GM20000 (cell line): Measurements from ENCODE around the gene SLAMF1.
"Not testable (repeated sequence)": the region's sequence is repeated elsewhere in the genome, so short reads cannot be mapped to it uniquely, and the experiment has no call there.

Experiments
- DNase-seq: peaks from one replicate; pipeline ENCODE4 v3.0.0; 2012; ENCODE audit warnings: low spot score
- CTCF ChIP-seq: IDR thresholded peaks from 2 replicates; pipeline ENCODE4 v1.5.1; 2012; ENCODE audit warnings: mild to moderate bottlenecking, control low read depth; ENCODE audit errors: extremely low read depth, missing control alignments

Gene SLAMF1

GRCh38 chr1:160605205-160605604 is 41.6 kb downstream of the SLAMF1 start:
- TF ChIP-seq CTCF, result no peak
- no peak for DNase-seq

- DNase-seq, result no peak
- no peak for TF ChIP-seq CTCF
These were observed 49.1 kb downstream of the SLAMF1 start for GRCh38 chr1:160597705-160598104.

GRCh38 chr1:160597051-160597450 is 49.8 kb downstream of the SLAMF1 start:
- no peak for DNase-seq
- TF ChIP-seq CTCF, result no peak

- DNase-seq, result no peak
- TF ChIP-seq CTCF, result no peak
These were observed 56.4 kb downstream of the SLAMF1 start for GRCh38 chr1:160590488-160590887.

- no peak for TF ChIP-seq CTCF
These were observed 58.4 kb downstream of the SLAMF1 start for GRCh38 chr1:160588468-160588867.

GRCh38 chr1:160584784-160585183 is 62.1 kb downstream of the SLAMF1 start:
- TF ChIP-seq CTCF, result no peak

More at GRCh38 chr1:160588468-160588867, 58.4 kb downstream of the SLAMF1 start:
- DNase-seq, result no peak

GRCh38 chr1:160582976-160583375 is 63.9 kb downstream of the SLAMF1 start:
- DNase-seq, result not testable (repeated sequence)

More at GRCh38 chr1:160584784-160585183, 62.1 kb downstream of the SLAMF1 start:
- no peak for DNase-seq

- no peak for TF ChIP-seq CTCF
- no peak for DNase-seq
These were observed 64.9 kb downstream of the SLAMF1 start for GRCh38 chr1:160581961-160582360.
